IPS-20b (cell line): Measurements from ENCODE around the gene PPP6R3.

Experiments
- H3K27ac ChIP-seq: one replicate; pipeline ENCODE4 v1.5.1; 2013; ENCODE audit warnings: low read length
- H3K27me3 ChIP-seq: 2 replicates; pipeline ENCODE4 v1.6.1; 2013; ENCODE audit warnings: mild to moderate bottlenecking, low read length, inconsistent platforms; ENCODE audit not compliant: insufficient read depth
- H3K36me3 ChIP-seq: 2 replicates; pipeline ENCODE4 v1.6.1; 2013; ENCODE audit warnings: low read depth, mild to moderate bottlenecking, inconsistent platforms, low read length, moderate library complexity; ENCODE audit not compliant: insufficient read depth
- H3K4me1 ChIP-seq: 2 replicates; pipeline ENCODE4 v1.6.1; 2013; ENCODE audit warnings: mild to moderate bottlenecking, control low read depth, inconsistent platforms, low read length, moderate library complexity; ENCODE audit not compliant: insufficient read depth
- H3K4me3 ChIP-seq: 2 replicates; pipeline ENCODE4 v1.5.1; 2013; ENCODE audit warnings: mild to moderate bottlenecking, low read length, inconsistent platforms
- H3K9ac ChIP-seq: 2 replicates; pipeline ENCODE4 v1.6.1; 2013; ENCODE audit warnings: low read depth, mild to moderate bottlenecking, inconsistent platforms, low read length, moderate library complexity
- H3K9me3 ChIP-seq: 2 replicates; pipeline ENCODE4 v1.6.1; 2013; ENCODE audit warnings: mild to moderate bottlenecking, low read depth, low read length, inconsistent platforms; ENCODE audit not compliant: insufficient read depth

The PPP6R3 gene

GRCh38 chr11:68551223-68551622 lies 90.7 kb downstream of the PPP6R3 start:
- H3K36me3 ChIP-seq = peaks cover 96% of the 10 kb centered on the region
- no peaks in the 10 kb centered on the region for H3K9me3 ChIP-seq
- no peaks in the 10 kb centered on the region for H3K27me3 ChIP-seq
- no peak overlapping the region for H3K9ac ChIP-seq
- no peak overlapping the region for H3K4me3 ChIP-seq
- H3K27ac ChIP-seq = no peak overlapping the region
- no peaks in the 10 kb centered on the region for H3K4me1 ChIP-seq

DNA sequence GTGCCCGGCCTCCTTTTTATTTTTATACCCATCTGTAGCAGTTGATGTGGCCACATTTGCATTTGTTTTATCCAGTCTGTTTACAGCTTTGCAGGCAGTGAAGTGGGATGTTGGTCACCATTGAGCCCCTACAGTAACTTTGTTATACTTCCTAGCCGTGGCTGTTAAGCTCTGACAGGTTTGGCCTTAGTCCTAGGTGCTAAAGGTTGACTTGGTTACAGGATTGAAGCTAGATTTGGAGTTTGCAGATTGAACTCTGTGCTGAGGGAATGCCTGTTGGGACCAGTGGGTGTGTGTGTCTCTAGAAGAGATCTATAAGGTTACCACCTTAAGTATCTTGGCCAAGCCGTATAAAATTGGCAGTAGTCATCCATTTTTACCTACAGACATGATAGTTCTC lies 91.2 kb downstream of the PPP6R3 start:
- Histone ChIP-seq H3K9me3 (no peaks in the 10 kb centered on the region), H3K36me3 (peaks cover 96% of the 10 kb centered on the region), H3K27me3 (no peaks in the 10 kb centered on the region), H3K4me1 (no peaks in the 10 kb centered on the region), H3K9ac (no peak overlapping the region), H3K4me3 (no peak overlapping the region), H3K27ac (no peak overlapping the region)

GRCh38 chr11:68552542-68552941 lies 92.0 kb downstream of the PPP6R3 start:
- no peak overlapping the region for H3K4me3 ChIP-seq
- H3K27me3 ChIP-seq = no peaks in the 10 kb centered on the region
- no peaks in the 10 kb centered on the region for H3K9me3 ChIP-seq
- no peak overlapping the region for H3K27ac ChIP-seq
- no peak overlapping the region for H3K9ac ChIP-seq
- H3K36me3 ChIP-seq = peaks cover 94% of the 10 kb centered on the region
- no peaks in the 10 kb centered on the region for H3K4me1 ChIP-seq

- no peak overlapping the region for H3K4me3 ChIP-seq
- no peaks in the 10 kb centered on the region for H3K9me3 ChIP-seq
- no peak overlapping the region for H3K9ac ChIP-seq
- no peak overlapping the region for H3K27ac ChIP-seq
- no peaks in the 10 kb centered on the region for H3K4me1 ChIP-seq
- H3K36me3 ChIP-seq = peaks cover 89% of the 10 kb centered on the region
- no peaks in the 10 kb centered on the region for H3K27me3 ChIP-seq
These were observed 99.7 kb downstream of the PPP6R3 start for GRCh38 chr11:68560216-68560615.

DNA sequence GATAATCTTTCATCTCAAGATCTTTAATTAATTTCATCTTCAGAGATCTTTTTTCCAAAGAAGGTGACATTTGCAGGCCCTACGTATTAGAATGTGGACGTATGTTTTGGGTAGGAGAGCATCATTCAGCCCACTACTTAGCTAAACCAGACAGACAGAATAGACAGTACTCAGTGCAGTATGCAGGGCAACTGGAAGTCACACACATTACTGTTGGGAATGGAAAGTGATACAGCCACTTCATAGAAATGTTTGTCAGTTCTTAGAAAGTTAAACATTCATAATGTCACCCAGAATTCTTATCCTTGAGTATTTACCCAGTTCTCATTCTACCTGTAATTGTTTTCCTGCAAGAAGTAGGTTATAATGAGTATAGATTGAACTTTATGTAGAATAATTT lies 102.9 kb downstream of the PPP6R3 start:
- H3K4me3 ChIP-seq = no peak overlapping the region
- H3K36me3 ChIP-seq = peaks cover 92% of the 10 kb centered on the region
- H3K27ac ChIP-seq = no peak overlapping the region
- H3K9me3 ChIP-seq = no peaks in the 10 kb centered on the region
- no peak overlapping the region for H3K9ac ChIP-seq
- H3K27me3 ChIP-seq = no peaks in the 10 kb centered on the region
- no peaks in the 10 kb centered on the region for H3K4me1 ChIP-seq

DNA sequence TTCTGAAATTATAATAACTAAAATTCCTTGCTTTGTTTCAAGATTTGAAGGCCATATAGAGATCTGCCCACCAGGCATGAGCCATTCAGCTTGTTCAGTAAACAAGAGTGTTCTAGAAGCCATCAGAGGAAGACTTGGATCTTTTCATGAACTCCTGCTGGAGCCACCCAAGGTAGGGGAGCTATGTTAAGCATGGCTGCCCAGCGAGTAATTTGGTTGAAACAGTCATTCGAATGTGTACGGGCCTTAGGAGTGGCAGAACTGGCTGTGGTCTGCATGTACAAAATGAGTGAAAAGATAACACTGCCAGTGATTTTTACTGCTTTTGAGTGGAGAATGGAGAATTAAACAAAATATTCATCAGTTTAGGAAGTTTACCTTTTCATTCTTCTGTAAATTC lies 103.7 kb downstream of the PPP6R3 start:
- peaks cover 90% of the 10 kb centered on the region for H3K36me3 ChIP-seq
- H3K9ac ChIP-seq = no peak overlapping the region
- no peak overlapping the region for H3K27ac ChIP-seq
- no peak overlapping the region for H3K4me3 ChIP-seq
- no peaks in the 10 kb centered on the region for H3K27me3 ChIP-seq
- H3K4me1 ChIP-seq = no peaks in the 10 kb centered on the region
- no peaks in the 10 kb centered on the region for H3K9me3 ChIP-seq

DNA sequence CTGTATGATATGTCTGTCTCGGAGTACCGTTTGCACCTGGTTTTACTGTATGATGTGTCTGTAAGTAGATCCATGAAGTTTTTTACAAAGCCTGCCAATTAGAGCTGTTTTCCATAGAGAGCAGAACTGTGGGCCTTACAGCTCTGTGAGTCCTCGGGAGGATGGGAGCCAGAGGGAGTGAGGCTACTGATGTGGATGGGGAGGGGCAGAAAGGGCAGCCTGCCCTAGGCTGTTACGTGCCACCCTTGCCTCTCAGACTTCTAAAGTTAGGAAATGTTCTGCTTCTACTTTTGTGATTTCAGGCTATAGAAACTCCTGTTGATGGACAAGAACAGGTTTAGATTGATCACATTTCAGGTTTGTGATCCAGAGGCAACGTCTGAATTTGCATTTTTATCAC lies 105.2 kb downstream of the PPP6R3 start:
- H3K36me3 ChIP-seq = peaks cover 94% of the 10 kb centered on the region
- no peaks in the 10 kb centered on the region for H3K27me3 ChIP-seq
- H3K4me1 ChIP-seq = no peaks in the 10 kb centered on the region
- no peak overlapping the region for H3K9ac ChIP-seq
- H3K4me3 ChIP-seq = no peak overlapping the region
- no peaks in the 10 kb centered on the region for H3K9me3 ChIP-seq
- no peak overlapping the region for H3K27ac ChIP-seq

DNA sequence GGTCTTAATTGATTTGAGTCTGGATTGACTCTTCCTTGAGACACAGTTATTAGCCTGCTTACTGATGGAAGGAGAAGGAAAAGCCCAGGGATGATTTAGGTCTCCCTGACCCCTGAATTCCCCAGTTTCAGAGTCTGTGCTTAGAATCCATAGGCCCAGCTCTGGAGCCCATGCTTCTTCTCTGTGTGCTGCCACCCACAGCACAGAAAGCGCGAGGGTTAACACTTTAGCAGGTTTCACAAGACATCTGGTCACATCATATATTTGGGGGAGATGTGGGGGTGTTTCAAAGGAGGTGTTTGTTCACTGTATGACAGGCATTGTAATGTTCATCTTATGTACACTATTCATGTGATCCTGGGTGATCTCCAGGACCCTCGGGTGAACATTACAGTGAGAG lies 107.0 kb downstream of the PPP6R3 start:
- H3K27me3 ChIP-seq = no peaks in the 10 kb centered on the region
- no peak overlapping the region for H3K27ac ChIP-seq
- no peak overlapping the region for H3K9ac ChIP-seq
- H3K4me1 ChIP-seq = no peaks in the 10 kb centered on the region
- H3K36me3 ChIP-seq = peaks cover 97% of the 10 kb centered on the region
- H3K9me3 ChIP-seq = no peaks in the 10 kb centered on the region
- no peak overlapping the region for H3K4me3 ChIP-seq

- H3K27me3 ChIP-seq = no peaks in the 10 kb centered on the region
- peaks cover 95% of the 10 kb centered on the region for H3K36me3 ChIP-seq
- no peak overlapping the region for H3K4me3 ChIP-seq
- no peaks in the 10 kb centered on the region; the same call in 1 of the 2 replicates for H3K4me1 ChIP-seq
- H3K9ac ChIP-seq = no peak overlapping the region
- H3K9me3 ChIP-seq = no peaks in the 10 kb centered on the region
- no peak overlapping the region for H3K27ac ChIP-seq
These were observed 108.8 kb downstream of the PPP6R3 start for GRCh38 chr11:68569357-68569756.

DNA sequence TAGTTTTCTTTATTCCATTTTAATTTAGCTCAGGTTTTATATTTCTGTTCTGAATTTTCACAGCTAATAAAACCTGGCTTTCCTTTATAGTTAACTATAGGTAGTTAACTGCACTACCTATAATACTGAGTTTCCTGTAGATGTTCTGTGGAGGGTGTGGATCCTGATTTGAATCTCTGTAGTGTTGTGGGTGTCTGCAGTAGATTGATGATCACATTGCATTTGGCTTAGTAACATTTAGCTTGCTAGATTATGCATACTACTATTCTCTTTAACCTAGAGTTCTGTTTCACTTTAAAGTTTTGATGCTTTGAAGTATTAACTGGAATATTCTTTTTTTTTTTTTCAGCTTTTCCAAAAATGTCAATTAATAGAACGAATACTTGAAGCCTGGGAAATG lies 110.1 kb downstream of the PPP6R3 start:
- Histone ChIP-seq H3K36me3 (peaks cover 95% of the 10 kb centered on the region), H3K9me3 (no peaks in the 10 kb centered on the region), H3K9ac (no peak overlapping the region), H3K4me3 (no peak overlapping the region), H3K27me3 (no peaks in the 10 kb centered on the region), H3K4me1 (no peaks in the 10 kb centered on the region; the same call in 1 of the 2 replicates), H3K27ac (no peak overlapping the region)

DNA sequence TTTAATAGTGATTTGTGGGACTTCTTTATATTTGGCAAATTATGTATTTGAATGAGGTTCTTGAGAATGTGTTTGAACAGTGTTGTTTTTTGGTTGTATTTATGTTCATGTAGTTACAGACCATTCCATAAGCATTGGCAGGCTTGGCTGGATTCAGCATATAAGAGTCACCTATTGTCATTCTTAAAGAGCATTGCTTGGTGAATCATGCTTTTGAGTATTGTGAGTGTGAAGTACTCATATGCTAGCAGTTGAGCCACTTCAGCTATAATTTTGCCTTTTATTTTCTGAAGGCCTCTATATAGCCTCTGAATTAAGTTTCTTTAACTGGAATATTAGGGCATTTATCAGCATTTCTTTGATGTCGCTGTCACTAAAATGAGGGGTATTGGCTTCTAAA lies 113.8 kb downstream of the PPP6R3 start:
- peaks cover 98% of the 10 kb centered on the region for H3K36me3 ChIP-seq

GRCh38 chr11:68575025-68575665 lies 114.6 kb downstream of the PPP6R3 start:
- peaks cover 96% of the 10 kb centered on the region for H3K36me3 ChIP-seq
- H3K27ac ChIP-seq = no peak overlapping the region
- no peak overlapping the region for H3K4me3 ChIP-seq

More for the DNA sequence above, 113.8 kb downstream of the PPP6R3 start:
- no peak overlapping the region for H3K4me3 ChIP-seq
- H3K9me3 ChIP-seq = no peaks in the 10 kb centered on the region
- no peaks in the 10 kb centered on the region for H3K27me3 ChIP-seq
- H3K27ac ChIP-seq = no peak overlapping the region
- no peaks in the 10 kb centered on the region; the same call in 1 of the 2 replicates for H3K4me1 ChIP-seq
- H3K9ac ChIP-seq = no peak overlapping the region

More at GRCh38 chr11:68575025-68575665, 114.6 kb downstream of the PPP6R3 start:
- H3K27me3 ChIP-seq = no peaks in the 10 kb centered on the region
- no peaks in the 10 kb centered on the region for H3K9me3 ChIP-seq
- no peaks in the 10 kb centered on the region; the same call in 1 of the 2 replicates for H3K4me1 ChIP-seq
- H3K9ac ChIP-seq = no peak overlapping the region
